Tibial artery (tissue), 4 donors: ENCODE measurements around the gene TRAF1.

ENCODE experiments used
- DNase-seq, 2 donors: peaks; one replicate each; pipeline ENCODE4 v3.0.0-alpha.2; 2019
- H3K27ac ChIP-seq, 2 donors: fragments of 200-600 bp; sonication (generic) in 1 of 2; 1 replicate in 1 of 2; 2 replicates in 1 of 2; pipeline ENCODE4 v1.5.1; 2018 to 2019; ENCODE audit warnings: mild to moderate bottlenecking in 1 of 2
- H3K27me3 ChIP-seq, 2 donors: fragments of 200-600 bp; sonication (generic) in 1 of 2; one replicate each; pipeline versions ENCODE4 v1.5.1 to v1.6.0; 2016 to 2019
- H3K36me3 ChIP-seq, 3 donors: fragments of 200-600 bp; sonication (generic) in 2 of 3; one replicate each; pipeline ENCODE4 v1.5.1; 2016 to 2019; ENCODE audit warnings: mild to moderate bottlenecking in 2 of 3
- H3K4me1 ChIP-seq, 4 donors: fragments of 200-600 bp; sonication (generic) in 2 of 4; 1 replicate in 3 of 4; 2 replicates in 1 of 4; pipeline ENCODE4 v1.5.1; 2016 to 2019
- H3K4me3 ChIP-seq, 2 donors: fragments of 200-600 bp; sonication (generic) in 1 of 2; 1 replicate in 1 of 2; 2 replicates in 1 of 2; pipeline ENCODE4 v1.5.1; 2018 to 2019; ENCODE audit warnings: mild to moderate bottlenecking in 2 of 2
- H3K9me3 ChIP-seq, 3 donors: fragments of 200-600 bp; sonication (generic) in 1 of 3; one replicate each; pipeline ENCODE4 v1.5.1; 2016 to 2019
- CTCF ChIP-seq, 2 experiments: fragments of 200-600 bp in 1 of 2; fragments of 450-650 bp in 1 of 2; IDR thresholded peaks; one replicate each; pipeline ENCODE4 v1.5.1; 2017 to 2019; ENCODE audit warnings: antibody characterized with exemption in 2 of 2, mild to moderate bottlenecking in 1 of 2, moderate library complexity in 1 of 2
- intact Hi-C: fragments of 100-400 bp; cut with DNase I; formaldehyde crosslinking; loops from one replicate; pipeline ENCODE4 v1.15.0; 2023; ENCODE audit warnings: low total_unique reads

The TRAF1 gene

GRCh38 chr9:120931231-120932085 lies 4.9 kb upstream of the TRAF1 start:
- peak overlapping the region; percentile 94 for H3K27ac ChIP-seq
- TF ChIP-seq CTCF (IDR thresholded peaks at IDR 0.05) = no peak
- no peak overlapping the region for H3K4me3 ChIP-seq
- no peaks in the 10 kb centered on the region for H3K9me3 ChIP-seq
- peaks cover 6 to 93% (median 79%) of the 10 kb centered on the region in 4 donors for H3K4me1 ChIP-seq
- intact Hi-C loops = no loop called here
- DNase-seq = peak; percentile 65 to 84
- no peaks in the 10 kb centered on the region for H3K27me3 ChIP-seq
- H3K36me3 ChIP-seq = no peaks in the 10 kb centered on the region

GRCh38 chr9:120929229-120929791 lies 2.7 kb upstream of the TRAF1 start:
- no peak for DNase-seq
- peak overlapping the region; percentile 65 to 75 for H3K4me3 ChIP-seq
- peak overlapping the region; percentile 94 for H3K27ac ChIP-seq
- intact Hi-C loops = no loop called here
- H3K4me1 ChIP-seq = peaks cover 0 to 93% (median 65%) of the 10 kb centered on the region in 4 donors
- TF ChIP-seq CTCF (IDR thresholded peaks at IDR 0.05) = no peak
- no peaks in the 10 kb centered on the region for H3K9me3 ChIP-seq
- H3K27me3 ChIP-seq = no peaks in the 10 kb centered on the region
- H3K36me3 ChIP-seq = no peaks in the 10 kb centered on the region

DNA sequence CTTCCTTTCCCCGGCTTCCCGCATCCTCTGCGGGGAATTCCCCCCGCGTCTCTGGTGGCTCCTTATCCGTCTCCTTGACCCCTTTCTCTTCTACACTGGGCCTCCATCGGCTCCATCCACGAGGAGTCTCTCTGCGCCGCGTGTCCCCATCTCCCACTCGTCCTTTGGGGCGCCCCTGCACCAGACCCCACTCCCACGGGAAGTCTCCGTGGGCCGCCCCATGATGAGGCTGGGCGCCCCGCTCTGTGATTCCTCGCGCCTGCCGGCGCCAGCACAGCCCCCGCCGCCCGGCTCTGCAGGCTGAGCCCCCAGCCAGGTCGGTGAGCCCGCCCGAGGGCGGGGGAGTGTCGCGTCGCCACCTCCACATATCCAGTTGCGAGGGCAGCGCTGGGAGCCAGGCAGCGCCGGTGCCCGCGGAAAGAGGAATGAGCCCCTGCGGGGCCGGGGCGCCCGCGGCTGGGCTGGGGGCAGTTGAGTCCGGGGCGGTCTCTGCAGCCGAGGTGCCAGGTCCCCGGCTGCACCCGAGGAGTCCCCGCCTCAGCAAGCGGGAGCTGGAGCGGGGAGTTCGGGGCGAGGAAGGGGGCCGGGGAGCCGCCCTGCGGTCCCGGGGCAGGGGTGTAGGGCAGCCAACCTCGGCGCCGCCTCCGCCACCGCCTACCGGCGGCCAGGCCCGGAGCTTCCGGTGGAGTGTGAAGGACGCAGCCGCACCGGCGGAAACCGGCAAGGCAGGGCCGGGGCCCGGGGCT lies 2.1 kb upstream of the TRAF1 start:
- Histone ChIP-seq H3K4me1 (peaks cover 0 to 93% (median 61%) of the 10 kb centered on the region in 4 donors), H3K27ac (peak overlapping the region; percentile 94), H3K4me3 (peak overlapping the region; percentile 65 to 75), H3K27me3 (no peaks in the 10 kb centered on the region), H3K36me3 (no peaks in the 10 kb centered on the region), H3K9me3 (no peaks in the 10 kb centered on the region)
- TF ChIP-seq CTCF (IDR thresholded peaks at IDR 0.05) = peak in 1 of 2 experiments; percentile 34
- peak; percentile 75 to 89 for DNase-seq
- intact Hi-C loops = no loop called here

GRCh38 chr9:120928015-120928482 lies 1.5 kb upstream of the TRAF1 start:
- Histone ChIP-seq H3K9me3 (no peaks in the 10 kb centered on the region), H3K4me3 (peak overlapping the region; percentile 65 to 75), H3K4me1 (peaks cover 0 to 93% (median 58%) of the 10 kb centered on the region in 4 donors), H3K27ac (peak overlapping the region; percentile 94), H3K27me3 (no peaks in the 10 kb centered on the region), H3K36me3 (no peaks in the 10 kb centered on the region)
- intact Hi-C loops = no loop called here
- DNase-seq = peak; percentile 50 to 82
- no peak for TF ChIP-seq CTCF (IDR thresholded peaks at IDR 0.05)

DNA sequence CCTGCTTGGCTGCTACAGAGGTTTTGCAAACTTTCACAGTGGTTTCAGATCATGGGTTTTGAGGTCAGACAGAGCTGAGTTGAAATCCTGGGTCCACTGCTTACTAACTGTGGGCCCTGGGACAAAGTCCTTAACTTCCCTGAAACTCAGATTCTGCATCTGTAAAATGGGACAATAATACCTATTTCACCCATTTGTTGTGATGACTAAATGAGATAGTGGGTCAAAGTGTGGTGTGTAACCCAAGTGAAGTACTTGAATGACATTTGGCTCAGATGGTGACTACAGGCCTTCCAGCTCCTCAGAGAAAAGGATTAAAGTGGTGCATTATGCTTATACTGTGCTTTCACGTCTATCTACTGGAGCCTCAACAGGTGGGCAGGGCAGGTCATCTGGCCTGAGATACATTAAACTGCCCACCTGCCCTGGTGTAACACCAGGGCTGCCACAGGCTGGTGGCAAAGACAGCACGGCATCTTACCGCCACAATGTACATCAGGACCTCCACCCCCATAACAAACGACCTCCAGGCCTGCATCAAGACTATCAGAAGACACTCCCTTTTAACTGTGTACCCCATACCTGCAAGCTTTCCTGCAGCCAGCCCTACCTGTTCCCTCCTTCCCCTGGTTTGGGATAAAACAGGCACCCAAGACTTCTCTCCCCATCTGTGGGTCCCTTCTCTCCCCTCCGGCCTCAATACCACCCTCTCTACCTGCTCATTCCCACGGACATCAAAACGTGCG lies 846 bp upstream of the TRAF1 start:
- H3K27ac ChIP-seq = peak overlapping the region; percentile 94
- no peaks in the 10 kb centered on the region for H3K36me3 ChIP-seq
- no peak for DNase-seq
- peaks cover 0 to 93% (median 57%) of the 10 kb centered on the region in 4 donors for H3K4me1 ChIP-seq
- no peaks in the 10 kb centered on the region for H3K9me3 ChIP-seq
- H3K27me3 ChIP-seq = no peaks in the 10 kb centered on the region
- no peak for TF ChIP-seq CTCF (IDR thresholded peaks at IDR 0.05)
- H3K4me3 ChIP-seq = no peak overlapping the region
- intact Hi-C loops = no loop called here
